Stomach (tissue), 9 donors: ENCODE measurements around the gene CPXM2. TPM values are rescaled to one million over a fixed set of nuclear protein-coding genes. Genes with fewer than 3 reads are reported as not detected.

Experiments
- DNase-seq, 2 donors: peaks; one replicate each; pipeline versions ENCODE4 v3.0.0 to v3.0.0-alpha.2; 2013 to 2019
- H3K27ac ChIP-seq, 5 donors: fragments of 200-600 bp in 4 of 5; sonication (generic) in 4 of 5; one replicate each; pipeline ENCODE4 v1.5.1; 2013 to 2019; ENCODE audit warnings: mild to moderate bottlenecking in 1 of 5, moderate library complexity in 1 of 5
- H3K27me3 ChIP-seq, 3 donors: fragments of 200-600 bp; sonication (generic); one replicate each; pipeline ENCODE4 v1.5.1; 2017 to 2019; ENCODE audit warnings: mixed run types in 1 of 3
- H3K36me3 ChIP-seq, 4 donors: fragments of 200-600 bp; sonication (generic); 1 replicate in 3 of 4; 2 replicates in 1 of 4; pipeline ENCODE4 v1.5.1; 2016 to 2019
- H3K4me1 ChIP-seq, 4 donors: fragments of 200-600 bp; sonication (generic); one replicate each; pipeline ENCODE4 v1.5.1; 2016 to 2019
- H3K4me3 ChIP-seq, 4 donors: fragments of 200-600 bp; sonication (generic) in 3 of 4; one replicate each; pipeline ENCODE4 v1.5.1; 2016 to 2019; ENCODE audit warnings: mild to moderate bottlenecking in 1 of 4
- H3K9me3 ChIP-seq, 4 donors: fragments of 200-600 bp; sonication (generic); one replicate each; pipeline ENCODE4 v1.5.1; 2016 to 2019
- EP300 ChIP-seq: sonication (generic); formaldehyde crosslinking; IDR thresholded peaks from one replicate; pipeline ENCODE4 v1.6.1; 2017; ENCODE audit warnings: antibody characterized with exemption
- POLR2A ChIP-seq, 4 donors: fragments of 450-650 bp; IDR thresholded peaks; one replicate each; pipeline ENCODE4 v1.6.1; 2016; ENCODE audit warnings: antibody characterized with exemption in 4 of 4, control low read depth in 2 of 4, mild to moderate bottlenecking in 1 of 4, moderate library complexity in 1 of 4
- POLR2AphosphoS5 ChIP-seq, 3 donors: sonication (generic); formaldehyde crosslinking; IDR thresholded peaks; one replicate each; pipeline ENCODE4 v1.6.1; 2016; ENCODE audit warnings: antibody characterized with exemption in 3 of 3
- WGBS, 5 donors: extraction: QIAGEN DNeasy Blood & Tissue Kit in 3 of 5; methylation state at CpG; one replicate each; pipeline versions ENCODE4 v1.1.5 to v1.1.7; 2013 to 2018; 5-methylcytosine and 5-hydroxymethylcytosine counted together
- intact Hi-C: fragments of 100-400 bp; cut with DNase I; formaldehyde crosslinking; loops from one replicate; pipeline ENCODE4 v1.15.1; 2023; ENCODE audit warnings: low total_unique reads
- polyA plus RNA-seq, 3 donors: library from polyadenylated mRNA; stranded (reverse); fragments of 200-250 nt; gene quantifications; one replicate each; pipeline ENCODE4 v1.2.3, GENCODE V29; 2013
- total RNA-seq, 5 donors: library from RNA; depleted of rRNA; stranded (reverse); fragments of >200 nt; gene quantifications; one replicate each; pipeline versions ENCODE4 v1.1.0 to v1.2.3, GENCODE V29; 2014 to 2016
- TF ChIP-seq, protein P1 (sequence below), 7 experiments: fragments of 450-650 bp in 4 of 7; fragments of 200-600 bp in 3 of 7; sonication (generic) in 3 of 7; IDR thresholded peaks; one replicate each; pipeline ENCODE4 v1.5.1; 2016 to 2019; ENCODE audit warnings: antibody characterized with exemption in 7 of 7, control low read depth in 2 of 7, mild to moderate bottlenecking in 1 of 7
- donor health status: healthy with polysubstance abuse.
- donor health status: Bipolar disorder and iron deficiency.
- donor health status: healthy.

Gene CPXM2
- total and polyA plus RNA-seq, 8 donors: 0.46 to 33.5 (median 9.9) TPM

DNA sequence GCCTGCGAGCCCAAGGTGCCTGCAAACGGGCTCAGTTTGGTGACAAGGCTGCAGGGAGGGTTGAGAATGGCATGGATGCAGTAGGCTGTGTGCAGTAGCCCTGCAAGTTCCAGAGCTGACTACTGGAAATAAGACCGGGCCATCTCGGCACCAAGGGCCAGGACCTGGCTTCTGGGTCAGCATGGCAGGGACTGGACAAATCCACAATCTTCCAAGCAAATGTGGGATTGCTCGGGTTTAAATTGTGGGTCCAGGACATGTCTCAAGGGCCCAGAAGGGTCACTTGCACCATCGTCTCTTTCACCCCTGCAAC, 147.4 kb downstream of the CPXM2 start:
- TF ChIP-seq POLR2AphosphoS5 (IDR thresholded peaks at IDR 0.05) (no peak), POLR2A (IDR thresholded peaks at IDR 0.05) (no peak), EP300 (no peak)
- TF ChIP-seq, protein P1, sequence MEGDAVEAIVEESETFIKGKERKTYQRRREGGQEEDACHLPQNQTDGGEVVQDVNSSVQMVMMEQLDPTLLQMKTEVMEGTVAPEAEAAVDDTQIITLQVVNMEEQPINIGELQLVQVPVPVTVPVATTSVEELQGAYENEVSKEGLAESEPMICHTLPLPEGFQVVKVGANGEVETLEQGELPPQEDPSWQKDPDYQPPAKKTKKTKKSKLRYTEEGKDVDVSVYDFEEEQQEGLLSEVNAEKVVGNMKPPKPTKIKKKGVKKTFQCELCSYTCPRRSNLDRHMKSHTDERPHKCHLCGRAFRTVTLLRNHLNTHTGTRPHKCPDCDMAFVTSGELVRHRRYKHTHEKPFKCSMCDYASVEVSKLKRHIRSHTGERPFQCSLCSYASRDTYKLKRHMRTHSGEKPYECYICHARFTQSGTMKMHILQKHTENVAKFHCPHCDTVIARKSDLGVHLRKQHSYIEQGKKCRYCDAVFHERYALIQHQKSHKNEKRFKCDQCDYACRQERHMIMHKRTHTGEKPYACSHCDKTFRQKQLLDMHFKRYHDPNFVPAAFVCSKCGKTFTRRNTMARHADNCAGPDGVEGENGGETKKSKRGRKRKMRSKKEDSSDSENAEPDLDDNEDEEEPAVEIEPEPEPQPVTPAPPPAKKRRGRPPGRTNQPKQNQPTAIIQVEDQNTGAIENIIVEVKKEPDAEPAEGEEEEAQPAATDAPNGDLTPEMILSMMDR (IDR thresholded peaks at IDR 0.05): no peak
- Histone ChIP-seq H3K36me3 (no peaks in the 10 kb centered on the region), H3K4me1 (peaks cover 0 to 25% (median 0%) of the 10 kb centered on the region in 4 donors), H3K4me3 (no peak overlapping the region), H3K27ac (no peak overlapping the region), H3K9me3 (no peaks in the 10 kb centered on the region), H3K27me3 (peaks cover 0 to 4% (median 0%) of the 10 kb centered on the region in 3 donors)
- 70 to 82% (median 74%) methylated on average over 4 to 6 of the region's 6 CpGs for WGBS, 5 donors
- no peak for DNase-seq
- intact Hi-C loops: no loop called here

DNA sequence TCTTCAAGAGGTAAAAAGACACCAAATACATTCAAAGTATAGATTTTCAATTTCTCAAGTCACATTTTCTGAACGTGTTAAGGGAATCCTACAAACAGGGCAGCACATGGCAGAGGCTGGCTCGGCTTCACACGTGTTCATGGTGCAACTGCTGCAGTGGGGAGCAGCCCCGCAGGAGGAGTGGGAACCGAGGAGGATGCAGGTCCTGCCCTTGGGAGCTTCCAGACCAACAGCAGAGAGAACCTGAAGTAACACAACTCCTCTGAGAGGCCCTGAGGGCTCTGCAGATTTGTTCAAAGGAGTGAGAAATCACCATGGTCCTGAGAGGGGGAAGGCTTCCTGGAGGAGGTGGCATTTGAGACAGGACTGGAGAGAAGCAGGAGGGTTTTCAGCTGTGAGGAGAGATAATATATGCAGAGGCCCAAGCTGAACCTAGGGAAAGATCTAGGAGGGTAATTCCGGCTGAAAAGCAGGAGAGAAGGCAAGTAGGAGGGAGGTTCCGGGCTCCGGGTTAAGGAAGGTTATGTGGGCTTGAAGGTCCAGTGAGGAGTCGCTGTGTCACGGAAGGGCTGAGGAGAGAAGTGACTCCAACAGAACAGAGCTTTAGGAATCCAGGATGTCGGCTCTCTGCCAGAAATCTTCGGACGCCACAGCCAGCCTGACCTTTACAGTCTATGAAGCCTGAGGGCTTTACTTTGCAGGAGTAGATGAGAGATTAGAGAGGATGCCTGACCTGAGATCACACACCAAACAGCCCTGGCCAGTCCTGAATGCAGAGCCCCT, 148.0 kb downstream of the CPXM2 start:
- Histone ChIP-seq H3K36me3 (no peaks in the 10 kb centered on the region), H3K4me1 (peaks cover 0 to 25% (median 0%) of the 10 kb centered on the region in 4 donors), H3K27ac (peak overlapping the region in 1 of 5 donors; percentile 42), H3K4me3 (no peak overlapping the region), H3K27me3 (peaks cover 0 to 4% (median 0%) of the 10 kb centered on the region in 3 donors), H3K9me3 (no peaks in the 10 kb centered on the region)
- DNase-seq: no peak
- TF ChIP-seq EP300 (no peak), POLR2AphosphoS5 (IDR thresholded peaks at IDR 0.05) (no peak), POLR2A (IDR thresholded peaks at IDR 0.05) (no peak)
- 58 to 75% (median 69%) methylated on average over 13 of the region's 13 CpGs for WGBS, 5 donors
- intact Hi-C loops: no loop called here

GRCh38 chr10:123742751-123743440, 148.7 kb downstream of the CPXM2 start:
- Histone ChIP-seq H3K4me3 (no peak overlapping the region), H3K36me3 (no peaks in the 10 kb centered on the region), H3K9me3 (no peaks in the 10 kb centered on the region), H3K27me3 (peaks cover 0 to 4% (median 0%) of the 10 kb centered on the region in 3 donors), H3K27ac (no peak overlapping the region), H3K4me1 (peaks cover 0 to 25% (median 0%) of the 10 kb centered on the region in 4 donors)
- peak in 1 of 2 donors; percentile 37 for DNase-seq
- 65 to 73% (median 70%) methylated on average over 8 to 10 of the region's 10 CpGs for WGBS, 5 donors
- TF ChIP-seq, protein P1 (IDR thresholded peaks at IDR 0.05): no peak
- TF ChIP-seq POLR2A (IDR thresholded peaks at IDR 0.05) (no peak), POLR2AphosphoS5 (IDR thresholded peaks at IDR 0.05) (no peak), EP300 (no peak)
- intact Hi-C loops: no loop called here

DNA sequence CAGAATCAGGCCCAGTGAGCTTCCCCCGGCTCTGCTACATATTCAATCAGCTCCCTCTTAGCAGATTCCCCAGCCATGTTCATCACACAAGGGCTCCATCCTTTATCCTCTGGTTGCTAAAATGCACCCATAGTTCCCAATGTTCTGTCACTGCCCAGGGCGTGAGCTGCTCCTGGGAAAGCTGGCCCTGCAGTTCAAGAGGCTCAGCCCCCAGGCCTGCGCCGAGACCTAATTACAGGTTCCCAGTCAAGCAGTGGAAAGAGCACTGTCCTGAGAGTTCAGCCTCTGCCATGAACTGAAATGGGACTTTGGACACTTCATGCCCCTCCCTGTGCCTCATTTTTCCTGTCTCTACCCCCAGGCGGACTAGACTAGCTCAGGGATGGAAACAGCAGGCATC, 149.9 kb downstream of the CPXM2 start:
- Histone ChIP-seq H3K27ac (no peak overlapping the region), H3K36me3 (no peaks in the 10 kb centered on the region), H3K4me3 (no peak overlapping the region), H3K4me1 (peaks cover 0 to 25% (median 0%) of the 10 kb centered on the region in 4 donors), H3K9me3 (peaks cover 0 to 5% (median 3%) of the 10 kb centered on the region in 4 donors), H3K27me3 (peaks cover 0 to 2% (median 0%) of the 10 kb centered on the region in 3 donors)
- DNase-seq: no peak
- TF ChIP-seq EP300 (no peak), POLR2A (IDR thresholded peaks at IDR 0.05) (no peak), POLR2AphosphoS5 (IDR thresholded peaks at IDR 0.05) (no peak)
- TF ChIP-seq, protein P1 (IDR thresholded peaks at IDR 0.05): no peak
- whole genome bisulfite sequencing, 5 donors: 74 to 89% (median 81%) methylated on average over 5 of the region's 5 CpGs
- intact Hi-C loops: no loop called here
